ENCODE results near the gene PKD2. TPM values are rescaled to one million over a fixed set of nuclear protein-coding genes. Genes with fewer than 3 reads are reported as not detected.
"Not testable (repeated sequence)": the region's sequence is repeated elsewhere in the genome, so short reads cannot be mapped to it uniquely, and the experiment has no call there.

PKD2 gene
- polyA plus RNA-seq, 1 of the 3 experiments (the other 2 are of a cell fraction) = 44.6 TPM

DNA sequence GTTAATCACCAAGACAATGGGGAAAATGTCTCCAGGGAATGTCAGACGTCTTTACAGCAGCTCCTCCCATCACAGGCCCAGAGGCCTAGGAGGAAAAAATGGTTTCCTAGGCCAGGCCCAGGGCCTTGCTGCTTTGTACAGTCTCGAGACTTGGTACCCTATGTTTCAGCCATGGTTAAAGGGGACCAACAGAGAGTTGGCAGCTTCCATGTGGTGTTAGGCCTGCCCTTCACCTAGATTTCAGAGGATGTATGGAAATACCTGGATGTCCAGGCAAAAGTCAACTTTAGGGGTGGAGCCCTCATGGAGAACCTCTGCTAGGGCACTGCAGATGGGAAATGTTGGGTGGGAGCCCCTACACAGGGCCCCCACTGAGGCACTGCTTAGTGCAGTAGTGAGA, 112.5 kb downstream of the PKD2 start (continued):
- TF ChIP-seq, protein P1, sequence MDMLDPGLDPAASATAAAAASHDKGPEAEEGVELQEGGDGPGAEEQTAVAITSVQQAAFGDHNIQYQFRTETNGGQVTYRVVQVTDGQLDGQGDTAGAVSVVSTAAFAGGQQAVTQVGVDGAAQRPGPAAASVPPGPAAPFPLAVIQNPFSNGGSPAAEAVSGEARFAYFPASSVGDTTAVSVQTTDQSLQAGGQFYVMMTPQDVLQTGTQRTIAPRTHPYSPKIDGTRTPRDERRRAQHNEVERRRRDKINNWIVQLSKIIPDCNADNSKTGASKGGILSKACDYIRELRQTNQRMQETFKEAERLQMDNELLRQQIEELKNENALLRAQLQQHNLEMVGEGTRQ (IDR thresholded peaks at IDR 0.05; ENCODE audit: borderline replicate concordance, low read depth, low read length) = no peak

DNA sequence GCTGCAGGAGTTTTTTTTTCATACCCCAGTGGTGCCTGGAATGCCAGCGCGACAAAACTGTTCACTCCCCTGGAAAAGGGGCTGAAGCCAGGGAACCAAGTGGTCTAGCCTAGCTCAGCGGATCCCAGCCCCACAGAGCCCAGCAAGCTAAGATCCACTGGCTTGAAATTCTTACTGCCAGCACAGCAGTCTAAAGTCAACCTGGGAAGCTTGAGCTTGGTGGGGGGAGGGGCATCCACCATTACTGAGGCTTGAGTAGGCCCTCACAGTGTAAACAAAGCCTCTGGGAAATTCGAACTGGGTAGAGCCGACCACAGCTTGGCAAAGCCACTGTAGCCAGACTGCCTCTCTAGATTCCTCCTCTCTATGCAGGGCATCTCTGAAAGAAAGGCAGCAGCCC, 114.8 kb downstream of the PKD2 start:
- DNase-seq; H2AFZ ChIP-seq (ENCODE audit: low read depth); H3K9me3 ChIP-seq; H3K79me2 ChIP-seq (ENCODE audit: insufficient read depth); H3K9me2 ChIP-seq; H3K9ac ChIP-seq; H3K4me2 ChIP-seq; POLR2A ChIA-PET; H3K27me3 ChIP-seq (ENCODE audit: insufficient read depth); H3K4me1 ChIP-seq (ENCODE audit: control insufficient read depth in 1 of 2, insufficient read depth in 2 of 2, low read depth in 1 of 2, low read length in 1 of 2); H3F3A ChIP-seq (replicated peaks; ENCODE audit: insufficient read depth); H3K4me3 ChIP-seq (ENCODE audit: low read depth in 2 of 2, low read length in 1 of 2); H3K27ac ChIP-seq (ENCODE audit: low read depth in 2 of 2, low read length in 1 of 2); H4K20me1 ChIP-seq (ENCODE audit: insufficient read depth); H3K36me3 ChIP-seq (replicated peaks in 1 of 2; ENCODE audit: control insufficient read depth in 1 of 2, insufficient read depth in 2 of 2, low read length in 1 of 2): not testable (repeated sequence)
- CTCF ChIA-PET = interaction anchor here (1.2 kb wide), 1 partner anchor 9 kb away, joined by 3 read pairs; no protein-coding TSS in a partner anchor
- WGBS (ENCODE audit: low lambda C conversion rate) = 62% methylated on average over 5 of the region's 5 CpGs

Small RNA genes within 50 kb of the gene (small RNA-seq; reads per million reads assigned to genes)
- gene RNU1-36P = 0 reads per million in 7 experiments

Other genes with a start within 250 kb of the PKD2 start
- gene IBSP, start 208.1 kb upstream of the PKD2 start, polyA plus RNA-seq (2012; rRNA removed) = not detected in 2 replicates
- gene MEPE, start 174.7 kb upstream of the PKD2 start, polyA plus RNA-seq (2012; rRNA removed) = not detected in 2 replicates
- gene SPP1, start 31.9 kb upstream of the PKD2 start, polyA plus RNA-seq (2012; rRNA removed) = 0.82 and 1.3 TPM in 2 replicates
- 0.02 and 0.05 TPM in 2 replicates for gene ABCG2, start 151.0 kb downstream of the PKD2 start, polyA plus RNA-seq (2012; rRNA removed)

Data from SK-N-SH (cell line).